ENCODE measurements around the gene NAIF1. TPM values are rescaled to one million over a fixed set of nuclear protein-coding genes. Genes with fewer than 3 reads are reported as not detected.

The NAIF1 gene
- total RNA-seq, 4 donors from 2014 or later: 3.6 to 9.5 (median 8.9) TPM

DNA sequence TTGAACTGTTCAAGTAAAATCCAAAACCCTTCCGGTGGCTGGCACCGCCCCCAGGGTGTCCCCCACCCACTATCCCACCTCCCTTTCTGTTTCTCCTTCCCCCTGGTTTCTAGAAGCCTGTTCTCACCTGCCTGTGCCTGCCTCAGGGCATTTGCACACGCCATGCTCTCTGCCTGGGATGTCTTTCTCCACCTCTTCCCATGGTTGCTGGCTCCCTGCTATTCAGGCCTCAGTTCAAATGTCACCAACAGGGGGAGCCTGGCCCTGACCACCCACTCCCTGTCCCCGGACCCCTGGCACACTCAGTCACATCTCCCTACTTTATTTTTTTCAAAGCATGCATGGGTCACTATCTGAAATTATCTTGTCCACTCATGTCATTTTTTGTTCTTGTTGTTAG, 46.4 kb downstream of the NAIF1 start:
- TF ChIP-seq CTCF (IDR thresholded peaks at IDR 0.05; ENCODE audit: low read depth): no peak

GRCh38 chr9:128015696-128016095, 51.4 kb downstream of the NAIF1 start:
- no peak for TF ChIP-seq CTCF (IDR thresholded peaks at IDR 0.05; ENCODE audit: low read depth)

Other genes with a start within 250 kb of the NAIF1 start
- 100 to 1,000 TPM in 1 of 4 donors, 10 to 100 TPM in 3; 37.9 to 153 (median 50.8) TPM for gene ENG, start 212.7 kb downstream of the NAIF1 start, total RNA-seq
- gene AK1, start 189.6 kb downstream of the NAIF1 start, total RNA-seq: 10 to 100 TPM; 14.2 to 35.6 (median 19.1) TPM
- gene ST6GALNAC6, start 167.7 kb downstream of the NAIF1 start, total RNA-seq: 100 to 1,000 TPM; 101 to 287 (median 176) TPM
- gene ST6GALNAC4, start 150.3 kb downstream of the NAIF1 start, total RNA-seq: 10 to 100 TPM in 3 of 4 donors, 1 to 10 TPM in 1; 9.6 to 39.1 (median 21.4) TPM
- 1 to 10 TPM in 2 of 4 donors, under 1 TPM in 1, not detected in 1; 0.44 to 2.3 (median 1.0) TPM for gene PIP5KL1, start 136.5 kb downstream of the NAIF1 start, total RNA-seq
- gene DPM2, start 129.5 kb downstream of the NAIF1 start, total RNA-seq: 10 to 100 TPM in 2 of 4 donors, 1 to 10 TPM in 2; 7.5 to 14.2 (median 9.6) TPM
- 10 to 100 TPM in 1 of 4 donors, 1 to 10 TPM in 3; 4.8 to 21.2 (median 8.1) TPM for gene EEIG1, start 86.3 kb downstream of the NAIF1 start, total RNA-seq
- 10 to 100 TPM; 13.4 to 60.1 (median 19.5) TPM for gene SLC25A25, start 912 bp upstream of the NAIF1 start, total RNA-seq
- gene PTGES2, start 60.4 kb upstream of the NAIF1 start, total RNA-seq: 10 to 100 TPM; 24.5 to 40.3 (median 25.8) TPM
- 1 to 10 TPM in 1 of 4 donors, not detected in 3; 1.6 TPM for gene LCN2, start 82.1 kb upstream of the NAIF1 start, total RNA-seq
- gene BBLN, start 92.9 kb upstream of the NAIF1 start, total RNA-seq: 100 to 1,000 TPM in 3 of 4 donors, 10 to 100 TPM in 1; 57.7 to 307 (median 228) TPM
- gene CIZ1, start 124.3 kb upstream of the NAIF1 start, total RNA-seq: 100 to 1,000 TPM in 1 of 4 donors, 10 to 100 TPM in 3; 46.0 to 103 (median 59.9) TPM
- gene DNM1, start 136.1 kb upstream of the NAIF1 start, total RNA-seq: 10 to 100 TPM; 22.8 to 53.5 (median 44.5) TPM
- gene GOLGA2, start 208.7 kb upstream of the NAIF1 start, total RNA-seq: 100 to 1,000 TPM in 2 of 4 donors, 10 to 100 TPM in 2; 70.0 to 123 (median 86.2) TPM
- gene SWI5, start 209.0 kb upstream of the NAIF1 start, total RNA-seq: 10 to 100 TPM; 25.6 to 28.6 (median 26.9) TPM